Smooth muscle cell of the pulmonary artery (primary cell): ENCODE results near the gene FLOT2. TPM values are rescaled to one million over a fixed set of nuclear protein-coding genes. Genes with fewer than 3 reads are reported as not detected.

Source experiments
- total RNA-seq: library from RNA; depleted of rRNA; stranded (reverse); fragments of >200 nt; gene quantifications from 2 replicates; pipeline ENCODE4 v1.2.3, GENCODE V29; 2014

Gene FLOT2
- total RNA-seq, result 51.4 and 56.3 TPM in 2 replicates

GRCh38 chr17:28896884-28897768 is at the start of gene FLOT2:
FLOT2 (minus strand) TSS chr17:28897733; CDS start chr17:28897574, 159 bp downstream.

GRCh38 chr17:28902819-28903545 is 5.4 kb upstream of the FLOT2 start, which contains the start of gene DHRS13:
DHRS13 (minus strand) TSS chr17:28903079; CDS start chr17:28902944, 135 bp downstream.

GRCh38 chr17:28854457-28855335 is 42.8 kb downstream of the FLOT2 start, which contains the start of gene ERAL1:
ERAL1 (plus strand) TSS chr17:28855016; CDS start chr17:28855035, 19 bp downstream.

GRCh38 chr17:28842282-28843012 is 55.1 kb downstream of the FLOT2 start, which contains the start of gene FAM222B:
FAM222B (minus strand) TSS chr17:28842790; CDS start chr17:28766667, 76,123 bp downstream.

Other genes starting within 250 kb of the FLOT2 start
- gene SDF2, start 235.8 kb downstream of the FLOT2 start, total RNA-seq, result 41.8 and 52.4 TPM in 2 replicates
- gene SUPT6H, start 235.5 kb downstream of the FLOT2 start, total RNA-seq, result 82.4 and 86.2 TPM in 2 replicates
- 0.85 and 1.6 TPM in 2 replicates for gene PROCA1, start 185.8 kb downstream of the FLOT2 start, total RNA-seq
- gene RAB34, start 179.9 kb downstream of the FLOT2 start, total RNA-seq, result 104 and 121 TPM in 2 replicates
- gene RPL23A, start 177.7 kb downstream of the FLOT2 start, total RNA-seq, result 502 and 593 TPM in 2 replicates
- 3.6 and 6.1 TPM in 2 replicates for gene TLCD1, start 171.5 kb downstream of the FLOT2 start, total RNA-seq
- gene NEK8, start 168.9 kb downstream of the FLOT2 start, total RNA-seq, result 3.8 and 5.4 TPM in 2 replicates
- 15.6 and 32.4 TPM in 2 replicates for gene TRAF4, start 153.7 kb downstream of the FLOT2 start, total RNA-seq
- 7.0 and 10.3 TPM in 2 replicates for gene FAM222B, start 54.9 kb downstream of the FLOT2 start, total RNA-seq
- gene ERAL1, start 42.7 kb downstream of the FLOT2 start, total RNA-seq, result 28.4 and 36.1 TPM in 2 replicates
- 5.9 and 11.9 TPM in 2 replicates for gene DHRS13, start 5.3 kb upstream of the FLOT2 start, total RNA-seq
- gene PHF12, start 53.8 kb upstream of the FLOT2 start, total RNA-seq, result 16.7 and 26.8 TPM in 2 replicates
- not detected in 2 replicates for gene SEZ6, start 108.3 kb upstream of the FLOT2 start, total RNA-seq
- gene PIPOX, start 145.4 kb upstream of the FLOT2 start, total RNA-seq, result 1.2 and 1.4 TPM in 2 replicates